GM21737 (cell line): Measurements from ENCODE around the gene RAB38.

ENCODE experiments used
- ATAC-seq: cut with Tn5 transposase; IDR thresholded peaks from one replicate; pipeline ENCODE4 v1.9.1; 2021; ENCODE audit warnings: mild to moderate bottlenecking, moderate library complexity; ENCODE audit not compliant: unreplicated experiment

RAB38 gene

DNA sequence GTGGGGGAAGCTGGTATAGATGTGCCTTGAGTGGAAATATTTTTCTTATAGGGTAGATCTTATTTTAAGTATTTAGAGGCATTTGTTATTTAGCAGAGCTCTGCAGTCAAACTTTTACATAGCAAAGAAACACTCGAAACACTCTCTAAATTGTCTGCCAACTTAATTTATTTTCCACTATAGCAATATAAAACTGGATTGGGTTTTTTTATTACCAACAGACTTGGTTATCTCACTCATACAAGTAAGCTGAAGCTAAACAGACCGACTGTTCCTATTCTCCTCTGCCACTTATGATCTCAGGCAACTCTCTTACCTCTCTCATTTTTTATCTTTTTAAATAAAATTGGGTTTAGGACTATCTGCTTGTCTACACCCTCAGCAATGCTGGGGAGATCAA lies 4.6 kb downstream of the RAB38 start:
- no peak for ATAC-seq

DNA sequence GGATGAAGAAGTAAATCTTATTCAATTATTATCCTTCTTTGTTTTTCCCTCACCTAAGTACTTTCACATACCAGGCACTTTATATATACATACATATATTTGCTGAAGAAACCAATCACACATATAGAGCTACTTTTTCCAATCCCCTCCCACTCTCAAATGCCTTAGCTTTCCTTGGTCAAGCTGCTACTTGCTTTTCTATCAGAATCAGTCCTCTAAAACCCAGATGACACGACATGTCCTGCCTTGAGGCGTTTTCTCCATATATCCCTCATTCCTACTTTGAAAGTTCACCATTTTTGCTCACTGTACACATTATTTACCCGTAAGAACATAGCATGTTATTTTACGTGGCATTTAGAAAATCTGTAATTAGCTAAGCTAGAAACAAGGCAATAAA lies 5.4 kb downstream of the RAB38 start:
- no peak for ATAC-seq

DNA sequence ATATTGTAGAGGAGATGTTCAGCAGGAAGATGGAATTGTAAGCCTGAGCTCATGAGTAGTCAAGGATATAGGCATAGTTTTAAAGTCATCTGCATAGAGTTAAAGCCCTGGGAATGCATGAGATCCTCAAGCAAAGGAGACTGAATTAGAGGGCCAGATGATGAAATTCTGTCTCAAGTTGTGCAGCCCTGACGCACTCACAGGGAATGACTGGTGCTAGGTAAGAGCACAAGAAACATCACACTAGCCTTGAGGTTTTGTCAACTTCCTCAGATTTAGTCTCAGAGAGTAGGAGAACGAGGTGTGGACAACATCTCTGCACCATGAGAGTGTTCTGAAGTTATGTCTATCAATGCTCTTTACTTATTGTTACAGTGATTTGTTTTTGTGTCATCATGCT lies 5.8 kb downstream of the RAB38 start:
- ATAC-seq = no peak

DNA sequence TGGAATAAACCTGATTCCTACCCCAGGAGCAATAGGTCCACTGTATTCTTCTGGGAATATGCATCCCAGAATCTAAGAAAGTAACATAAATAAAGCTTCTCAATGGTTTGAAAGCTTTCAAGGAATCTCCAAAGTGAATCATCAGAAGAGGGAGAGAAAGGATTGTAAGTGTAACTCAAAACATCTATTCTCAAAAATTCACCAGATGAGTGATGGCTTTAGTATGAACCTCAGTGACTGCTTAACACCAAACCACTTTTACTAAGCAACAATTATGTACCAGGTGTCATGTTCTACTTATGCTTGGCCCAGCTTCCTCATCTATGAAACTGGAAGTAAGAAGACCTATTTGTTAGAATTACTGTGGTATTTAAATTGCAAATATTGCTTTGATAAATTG lies 7.4 kb downstream of the RAB38 start:
- no peak for ATAC-seq

DNA sequence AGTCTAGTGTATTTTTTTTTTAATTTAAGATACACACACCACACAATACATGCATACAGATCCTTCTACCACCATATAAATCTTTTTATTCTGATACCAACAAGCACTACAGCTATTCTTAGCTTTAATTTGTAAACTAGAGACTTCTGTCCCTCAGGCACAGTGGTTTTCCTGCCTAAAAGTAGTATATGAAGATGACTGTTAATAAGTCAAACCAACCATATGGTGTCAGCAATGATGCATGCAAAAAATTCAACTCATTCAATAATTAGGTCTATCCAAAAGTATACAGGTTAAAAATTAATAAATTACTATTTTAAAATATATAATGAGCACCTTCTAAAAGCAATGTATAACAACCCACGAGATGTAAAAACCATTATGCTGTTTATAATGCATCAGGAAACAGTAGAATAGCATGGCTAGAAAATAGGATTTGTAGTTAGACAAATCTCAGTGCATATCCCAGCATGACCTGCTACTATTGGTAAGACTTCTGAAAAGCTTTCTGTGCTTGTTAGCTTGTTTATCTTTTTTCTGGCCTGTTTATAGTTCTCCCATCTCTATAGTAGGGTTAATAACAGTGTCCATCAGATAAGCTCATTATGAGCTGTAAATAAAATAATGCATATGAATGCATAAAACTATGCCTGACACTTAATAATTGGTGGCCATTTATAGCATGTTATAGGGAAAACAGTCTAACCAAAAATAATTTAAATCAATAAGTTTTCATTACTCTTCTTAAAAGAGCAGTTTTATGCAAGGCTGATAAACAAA lies 10.2 kb downstream of the RAB38 start:
- no peak for ATAC-seq

DNA sequence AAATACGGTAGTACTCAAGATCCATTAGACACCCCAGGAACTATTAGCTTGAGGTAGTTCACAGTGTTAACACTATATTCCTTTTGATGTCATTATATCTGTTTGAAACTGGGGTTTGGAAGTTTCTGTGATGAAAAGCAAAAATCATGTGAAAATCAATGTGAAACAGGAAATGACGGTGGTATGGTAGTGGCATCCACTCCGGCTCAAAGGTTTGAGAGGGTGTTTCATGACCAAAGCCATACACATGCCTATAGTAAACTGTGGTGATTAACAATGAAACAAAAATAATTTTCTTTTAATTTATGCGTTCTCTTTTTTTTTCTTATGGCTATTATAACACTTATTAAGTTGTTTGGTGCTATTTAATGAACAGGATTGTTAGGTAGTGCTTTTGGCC lies 10.9 kb downstream of the RAB38 start:
- no peak for ATAC-seq

DNA sequence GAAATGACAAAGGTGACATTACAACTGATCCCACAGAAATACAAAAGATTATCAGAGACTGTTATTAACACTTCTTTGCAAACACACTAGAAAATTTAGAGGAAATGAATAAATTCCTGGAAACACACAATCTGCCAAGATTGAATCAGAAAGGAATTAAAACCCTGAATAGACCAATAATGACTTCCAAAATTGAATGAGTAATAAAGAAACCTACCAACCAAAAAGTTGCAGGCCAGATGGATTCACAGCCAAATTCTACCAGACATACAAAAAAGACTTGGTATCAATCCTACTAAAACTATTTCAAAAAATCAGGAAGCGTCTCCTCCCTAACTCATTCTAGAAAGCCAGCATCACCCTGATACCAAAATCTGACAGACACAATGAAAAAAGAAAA lies 17.2 kb downstream of the RAB38 start:
- no peak for ATAC-seq

DNA sequence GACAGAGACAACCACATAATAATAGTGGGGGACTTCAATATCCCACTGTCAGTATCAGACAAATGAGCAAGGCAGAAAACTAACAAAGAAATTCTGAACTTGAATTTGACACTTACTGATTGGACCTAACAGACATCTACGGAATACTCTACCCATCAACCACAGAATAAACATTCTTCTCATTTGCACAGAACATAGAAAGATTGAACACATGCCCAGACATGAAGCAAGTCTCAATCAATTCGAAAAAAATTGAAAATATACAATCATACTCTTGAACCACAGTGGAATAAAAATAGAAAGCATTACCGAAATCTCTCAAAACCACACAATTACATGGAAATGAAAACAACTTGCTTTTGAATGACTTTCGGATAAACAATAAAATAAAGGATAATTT lies 17.9 kb downstream of the RAB38 start:
- ATAC-seq = no peak

DNA sequence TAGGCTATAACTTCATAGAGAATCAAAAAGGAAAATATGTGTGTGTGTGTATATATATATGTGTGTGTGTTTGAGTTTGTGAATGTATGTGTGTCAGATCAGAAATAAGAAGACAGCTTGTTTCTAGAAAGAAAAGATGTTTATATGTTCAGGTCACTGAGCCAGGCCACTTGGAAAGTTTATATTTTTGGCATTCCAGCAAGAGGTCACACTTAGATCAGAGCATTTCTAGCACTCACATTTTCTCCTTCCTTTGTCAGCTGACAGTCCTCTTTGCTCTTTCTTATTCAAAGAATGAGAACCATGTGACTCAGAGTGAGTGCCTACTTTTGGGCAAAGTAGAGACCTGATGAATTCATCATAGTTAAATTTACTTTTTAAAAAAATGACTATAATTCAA lies 22.9 kb downstream of the RAB38 start:
- no peak for ATAC-seq

DNA sequence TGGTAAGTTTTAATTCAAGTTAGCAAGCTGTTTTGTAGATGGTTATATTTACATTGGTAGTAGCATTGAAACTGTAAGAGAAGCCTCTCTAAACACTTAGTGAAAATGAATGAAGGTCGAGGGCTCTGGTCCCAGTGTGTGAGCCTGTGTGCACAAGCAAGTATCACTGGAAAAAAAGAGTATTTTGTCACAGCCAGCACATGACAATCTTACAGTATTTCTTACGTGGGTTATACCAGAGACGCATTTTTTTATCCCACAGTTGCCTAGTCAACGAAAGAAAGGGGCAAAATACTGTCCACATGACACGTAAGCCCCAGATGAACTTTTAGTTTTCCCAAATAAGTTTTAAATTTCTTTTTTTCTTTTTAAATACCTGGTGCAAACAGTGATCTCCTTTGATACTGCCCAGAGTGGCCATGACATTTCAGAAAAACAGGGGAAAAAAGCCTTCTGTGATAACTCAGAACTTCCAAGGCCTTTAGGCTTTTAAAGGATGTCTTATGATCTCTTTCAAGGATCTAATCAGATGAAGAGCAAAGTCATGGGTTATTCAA lies 23.5 kb downstream of the RAB38 start:
- no peak for ATAC-seq

DNA sequence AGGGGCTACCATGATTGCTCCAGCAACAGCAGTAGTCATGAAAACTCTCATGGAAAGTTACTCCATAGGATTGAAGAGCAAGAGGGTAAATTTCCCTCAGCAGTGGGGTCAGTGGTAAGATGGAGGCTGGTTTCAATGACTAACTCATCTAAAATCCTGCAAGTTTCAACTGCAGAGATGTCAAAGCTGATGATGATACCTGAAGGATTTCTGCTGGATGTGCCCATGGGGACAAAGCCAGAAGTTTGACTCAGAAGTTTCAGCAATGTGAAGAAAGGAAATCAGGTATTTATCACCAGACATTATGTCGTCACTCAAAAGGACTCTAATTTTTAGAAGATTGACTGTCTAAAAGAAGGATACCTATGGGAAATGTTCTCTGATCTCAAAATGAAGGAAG lies 29.1 kb downstream of the RAB38 start:
- no peak for ATAC-seq

DNA sequence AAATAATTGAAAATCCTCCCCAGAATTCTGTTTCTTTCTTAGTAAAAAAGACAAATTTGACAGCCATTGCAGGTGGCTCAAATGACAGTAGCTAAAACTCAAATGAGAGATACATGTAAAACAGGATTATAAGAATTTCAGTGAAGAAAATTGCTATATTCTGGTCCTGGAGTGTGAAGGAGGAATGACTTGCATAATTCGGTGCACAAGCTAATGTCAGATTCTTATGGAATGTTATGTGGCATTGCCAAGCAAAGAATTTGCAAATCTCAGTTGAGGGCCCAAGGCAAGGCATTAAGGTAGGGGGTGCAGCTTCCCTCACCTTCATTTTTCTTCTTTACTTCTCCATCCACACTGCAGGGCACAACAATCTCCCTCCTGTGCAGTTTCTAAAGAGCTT lies 35.4 kb downstream of the RAB38 start:
- no peak for ATAC-seq

DNA sequence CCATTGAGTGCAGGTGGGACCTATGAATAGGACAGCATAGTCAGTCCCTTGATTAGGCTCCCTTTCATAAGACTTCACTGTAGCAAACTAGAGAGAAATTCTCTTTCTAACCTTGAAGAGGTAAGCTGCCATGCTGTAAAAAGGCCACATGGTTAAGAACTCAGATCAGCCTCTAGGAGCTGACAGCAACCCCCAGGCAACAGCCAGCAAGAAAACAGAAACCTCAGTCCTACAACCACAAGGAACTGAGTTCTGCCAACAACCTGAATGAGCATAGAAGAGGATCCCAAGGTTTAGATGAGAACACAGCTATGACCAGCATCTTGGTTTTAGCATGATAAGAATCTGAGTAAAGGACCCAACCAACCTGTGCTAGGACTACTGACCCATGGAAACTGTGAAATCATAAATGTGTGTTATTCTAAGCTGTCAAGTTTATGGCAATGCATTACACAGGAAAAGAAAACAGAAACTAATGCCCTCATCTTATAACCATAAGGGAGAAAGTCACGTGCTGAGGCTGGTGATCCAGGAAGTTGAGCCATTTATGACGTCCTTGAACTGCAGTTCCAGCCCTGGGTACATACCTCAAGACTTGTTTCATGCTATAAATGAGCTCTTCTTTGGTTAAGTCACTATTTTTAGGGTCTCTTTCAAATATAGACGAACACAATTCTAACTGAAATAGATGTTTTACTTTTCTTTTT lies 43.3 kb downstream of the RAB38 start:
- no peak for ATAC-seq

DNA sequence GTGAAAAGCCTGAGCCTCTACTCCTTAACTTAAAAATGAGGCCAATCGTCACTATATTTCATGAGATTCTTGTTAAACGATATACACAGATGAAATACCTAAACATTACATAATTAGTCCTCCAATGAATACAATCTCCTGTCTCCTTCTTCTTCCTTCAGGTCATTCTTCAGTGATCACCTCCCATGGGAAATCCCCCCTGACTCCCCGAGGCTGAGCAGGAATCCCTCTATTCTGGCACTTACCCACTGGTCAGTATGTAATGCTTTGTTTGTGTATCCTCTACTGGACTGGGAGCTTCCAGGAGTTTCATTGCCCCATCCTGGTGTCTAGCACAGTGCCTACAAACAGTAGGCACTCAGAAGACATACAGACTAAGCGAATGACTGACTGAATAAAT lies 52.3 kb downstream of the RAB38 start:
- no peak for ATAC-seq

DNA sequence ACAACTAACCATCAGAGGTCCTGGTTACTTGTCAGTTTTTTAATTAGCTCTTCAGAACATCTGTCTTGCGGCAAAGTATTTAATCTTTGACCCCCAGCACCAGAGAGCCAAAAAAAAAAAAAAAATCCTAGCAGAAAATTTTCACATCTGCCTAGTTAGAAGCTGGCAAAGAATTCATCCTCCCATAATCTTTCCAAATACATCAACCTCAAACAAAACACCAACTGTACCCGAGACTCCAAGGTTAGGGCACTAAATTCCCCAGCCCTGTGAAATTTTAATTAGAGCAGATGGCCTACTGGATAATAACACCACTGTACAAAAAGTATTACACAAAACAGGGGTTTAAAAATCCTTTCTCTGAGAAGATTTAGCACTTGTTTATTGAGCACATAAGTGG lies 55.7 kb downstream of the RAB38 start:
- no peak for ATAC-seq

DNA sequence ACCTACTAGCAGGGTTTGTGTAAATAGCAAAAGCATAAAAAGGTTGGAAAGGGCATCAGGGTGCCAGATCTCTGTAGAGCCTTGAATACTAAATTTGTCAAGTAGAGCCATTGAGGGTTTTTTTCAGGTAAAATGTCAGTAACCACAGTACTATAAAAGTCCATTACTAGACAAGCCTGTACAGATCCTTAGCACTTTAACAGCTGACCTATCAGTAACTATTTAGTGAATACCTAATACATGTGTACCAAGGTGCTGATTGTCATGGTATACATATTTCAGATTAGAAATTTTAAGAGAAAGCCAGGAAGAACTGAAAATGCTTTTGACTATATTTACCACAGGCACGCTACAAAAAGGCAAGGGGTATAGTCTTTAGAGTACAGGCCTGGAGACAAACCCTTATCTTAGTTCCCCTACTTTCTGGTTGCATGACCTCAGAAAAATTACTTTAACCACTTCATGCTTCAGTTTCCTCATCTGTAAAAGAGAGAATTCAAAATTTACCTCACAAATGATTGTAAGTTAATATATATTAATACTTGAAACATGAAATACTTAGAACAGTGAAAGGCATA lies 57.9 kb downstream of the RAB38 start:
- ATAC-seq = no peak

DNA sequence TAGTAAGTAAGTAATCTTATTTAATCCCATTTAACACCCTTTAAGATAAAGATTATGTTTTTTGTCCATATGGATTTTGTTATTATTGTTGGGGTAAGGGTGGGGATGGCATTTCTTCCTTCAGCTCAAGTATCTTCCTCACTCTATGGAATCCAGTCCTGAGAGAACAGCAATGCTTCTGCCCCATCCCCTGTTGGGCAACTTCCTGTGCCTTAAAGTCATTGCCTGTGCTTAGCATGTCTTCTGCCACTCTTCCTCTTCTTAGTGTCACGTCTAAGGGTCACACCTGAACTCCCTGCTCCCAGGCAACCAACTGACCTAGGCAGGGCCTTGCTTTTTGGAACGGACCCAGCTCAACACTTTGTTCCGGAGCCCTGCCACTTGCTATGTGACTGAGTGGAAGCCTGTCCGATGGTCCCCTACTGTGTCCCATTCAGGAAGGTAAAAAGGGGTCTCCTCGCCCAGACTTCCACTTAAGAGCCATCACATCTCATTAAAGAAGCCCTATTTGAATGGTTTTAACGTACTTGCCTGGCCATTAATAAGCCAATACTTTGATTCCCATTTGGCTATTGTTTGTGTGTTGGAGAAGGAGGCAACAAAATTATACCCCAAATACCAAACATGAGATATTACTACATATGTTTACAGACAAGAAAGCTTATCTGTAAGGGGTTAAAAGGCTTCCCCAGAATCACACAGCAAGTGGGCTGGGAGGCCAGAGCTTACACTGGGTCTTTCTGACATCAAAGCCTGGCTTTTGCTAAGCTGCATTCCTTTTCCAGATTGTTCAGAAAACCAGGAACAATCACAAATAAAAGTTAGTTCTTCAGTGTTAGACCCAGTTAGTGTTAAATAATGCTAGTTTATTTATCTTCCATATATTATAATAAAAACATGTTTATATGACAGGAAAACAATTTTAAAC lies 59.2 kb downstream of the RAB38 start:
- ATAC-seq = no peak

DNA sequence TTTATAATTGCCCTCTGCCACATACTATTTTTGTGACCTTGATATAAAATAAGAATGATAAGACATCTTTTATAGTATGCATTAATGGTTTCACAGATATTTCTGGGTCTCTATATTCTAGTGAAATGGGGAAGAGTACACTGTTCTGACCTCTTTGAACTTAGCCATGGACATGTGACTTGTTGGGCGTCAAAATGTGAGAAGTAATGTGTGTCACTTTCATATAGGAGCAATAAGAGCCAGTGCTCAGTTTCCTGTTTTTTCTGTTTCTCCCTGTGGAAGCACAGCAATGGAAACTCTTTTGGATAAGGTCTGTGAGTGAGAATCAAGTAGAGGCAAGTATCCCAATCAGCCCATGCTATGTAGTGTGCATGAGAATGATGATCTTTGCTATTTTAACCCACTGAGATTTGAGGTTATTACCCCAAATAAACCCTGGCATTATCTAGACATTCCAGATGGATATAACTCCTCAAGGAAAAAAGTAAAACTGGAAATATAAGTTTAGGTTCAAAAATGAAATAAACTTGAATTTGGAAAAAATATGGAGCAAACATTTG lies 60.7 kb downstream of the RAB38 start:
- no peak for ATAC-seq

DNA sequence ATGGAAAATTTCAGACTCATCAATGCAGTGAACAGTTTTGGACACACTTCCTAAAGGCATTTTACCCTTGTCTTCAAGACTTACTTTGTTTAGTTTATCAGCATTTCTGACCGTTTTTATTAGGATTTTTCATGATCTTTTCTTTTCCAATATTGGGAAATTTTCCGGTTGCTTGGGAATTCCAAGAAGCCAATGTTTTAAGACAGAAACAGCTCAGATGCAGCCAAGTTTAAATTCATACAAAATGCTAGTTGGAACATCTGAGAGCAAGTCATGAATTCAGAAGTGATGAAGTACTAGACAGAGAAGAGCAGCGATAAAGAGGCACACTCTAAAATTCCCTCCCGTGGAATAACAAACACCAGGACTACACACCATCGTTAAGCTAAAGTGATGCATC lies 68.6 kb downstream of the RAB38 start:
- ATAC-seq = no peak

DNA sequence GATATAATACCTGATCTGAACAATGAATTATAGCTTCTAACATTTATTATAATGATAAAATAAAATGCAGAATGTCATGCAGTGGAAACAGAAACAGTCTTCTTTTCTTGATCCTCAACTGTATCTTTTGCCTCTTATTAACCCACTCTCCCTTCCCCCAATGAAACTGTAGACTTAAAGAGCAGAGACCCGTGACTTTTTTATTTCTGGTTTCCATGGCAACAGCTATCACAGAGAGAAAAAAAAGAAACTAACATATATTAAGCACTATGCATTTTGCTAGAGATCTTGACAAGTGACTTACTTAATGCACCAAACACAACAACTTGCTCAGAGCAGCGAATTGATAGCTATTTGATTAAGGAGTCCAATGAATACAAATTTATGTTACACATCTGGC lies 69.3 kb downstream of the RAB38 start:
- ATAC-seq = no peak

DNA sequence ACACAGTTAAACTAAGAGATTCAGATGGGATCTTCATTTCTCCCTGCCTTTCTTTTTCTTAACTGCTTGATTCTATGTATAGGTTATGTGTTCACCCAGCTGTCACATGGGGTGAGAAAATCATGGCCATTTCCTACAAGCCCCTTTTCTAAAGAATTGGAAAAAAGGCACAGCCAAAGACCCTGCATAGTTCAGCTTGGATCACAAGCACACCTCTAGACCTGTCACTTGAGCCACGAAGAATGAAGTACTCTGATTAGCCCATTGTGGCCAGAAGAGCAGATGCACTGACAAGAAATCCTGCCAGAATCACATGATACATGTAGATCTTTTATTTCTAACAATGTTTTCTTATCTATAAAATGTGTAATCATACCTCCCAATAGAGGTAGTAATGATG lies 69.7 kb downstream of the RAB38 start:
- no peak for ATAC-seq
